ENCODE data around the gene XYLT1.

GRCh38 chr16:17396762-17397498, 73.8 kb downstream of the XYLT1 start:
- TF ChIP-seq CTCF (conservative IDR thresholded peaks at IDR 0.05; ENCODE audit: low read depth, low read length) (no peak), EZH2 (IDR thresholded peaks at IDR 0.05; ENCODE audit: low read length, unreplicated experiment) (no peak), EZH2phosphoT487 (IDR thresholded peaks at IDR 0.05; ENCODE audit: borderline replicate concordance, low read length) (no peak)
